HEK293T (cell line): ENCODE measurements around the gene LRRC45.

ENCODE experiments used
- BHLHE40 ChIP-seq: fragments of 450-650 bp; IDR thresholded peaks from 2 replicates; pipeline ENCODE4 v1.6.1; 2016; ENCODE audit warnings: mild to moderate bottlenecking, moderate library complexity, borderline replicate concordance
- ELF4 ChIP-seq: fragments of 450-650 bp; IDR thresholded peaks from 2 replicates; pipeline ENCODE4 v1.6.1; 2017; ENCODE audit warnings: antibody characterized with exemption
- FOXA1 ChIP-seq: fragments of 450-650 bp; IDR thresholded peaks from 2 replicates; pipeline ENCODE4 v1.6.1; 2016; ENCODE audit warnings: mild to moderate bottlenecking
- FOXK2 ChIP-seq: fragments of 450-650 bp; IDR thresholded peaks from 2 replicates; pipeline ENCODE4 v1.6.1; 2016; ENCODE audit warnings: mild to moderate bottlenecking
- HDGF ChIP-seq: fragments of 450-650 bp; IDR thresholded peaks from 2 replicates; pipeline ENCODE4 v1.6.1; 2017; ENCODE audit warnings: antibody characterized with exemption, borderline replicate concordance
- NFRKB ChIP-seq: fragments of 450-650 bp; IDR thresholded peaks from 2 replicates; pipeline ENCODE4 v1.6.1; 2016; ENCODE audit warnings: mild to moderate bottlenecking, moderate library complexity
- SP1 ChIP-seq: fragments of 450-650 bp; IDR thresholded peaks from 2 replicates; pipeline ENCODE4 v1.6.1; 2017
- SUZ12 ChIP-seq: fragments of 450-650 bp; IDR thresholded peaks from 2 replicates; pipeline ENCODE4 v1.6.1; 2016; ENCODE audit warnings: mild to moderate bottlenecking
- ZNF384 ChIP-seq: fragments of 450-650 bp; IDR thresholded peaks from 2 replicates; pipeline ENCODE4 v1.6.1; 2016
- TF ChIP-seq, protein P1 (sequence below): fragments of 450-650 bp; IDR thresholded peaks from 2 replicates; pipeline ENCODE4 v1.6.1; 2016

- TF ChIP-seq FOXA1, result no peak
- TF ChIP-seq NFRKB, result no peak
- TF ChIP-seq, protein P1, sequence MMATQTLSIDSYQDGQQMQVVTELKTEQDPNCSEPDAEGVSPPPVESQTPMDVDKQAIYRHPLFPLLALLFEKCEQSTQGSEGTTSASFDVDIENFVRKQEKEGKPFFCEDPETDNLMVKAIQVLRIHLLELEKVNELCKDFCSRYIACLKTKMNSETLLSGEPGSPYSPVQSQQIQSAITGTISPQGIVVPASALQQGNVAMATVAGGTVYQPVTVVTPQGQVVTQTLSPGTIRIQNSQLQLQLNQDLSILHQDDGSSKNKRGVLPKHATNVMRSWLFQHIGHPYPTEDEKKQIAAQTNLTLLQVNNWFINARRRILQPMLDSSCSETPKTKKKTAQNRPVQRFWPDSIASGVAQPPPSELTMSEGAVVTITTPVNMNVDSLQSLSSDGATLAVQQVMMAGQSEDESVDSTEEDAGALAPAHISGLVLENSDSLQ, result no peak
- no peak for TF ChIP-seq FOXK2
- TF ChIP-seq ZNF384, result no peak
- TF ChIP-seq BHLHE40, result no peak
- no peak for TF ChIP-seq SUZ12
- TF ChIP-seq SP1, result no peak
- no peak for TF ChIP-seq HDGF
- no peak for TF ChIP-seq ELF4
These were observed 27.9 kb downstream of the LRRC45 start for GRCh38 chr17:82050761-82051641.
